B cell (primary cell): ENCODE results near the gene KCNA3. TPM values are rescaled to one million over a fixed set of nuclear protein-coding genes. Genes with fewer than 3 reads are reported as not detected.

Source experiments
- ATAC-seq: fragments of 200-7000 bp; cut with Tn5 transposase; one replicate; pipeline ENCODE4 v1.10.0; 2021; ENCODE audit warnings: low read depth, mild to moderate bottlenecking, moderate number of reproducible peaks, moderate library complexity
- CTCF ChIA-PET: fragments of 350-600 bp; sonication (Branson Sonifier 250); formaldehyde crosslinking; loops from one replicate; lab custom pipeline; 2021; ENCODE audit warnings: antibody characterized with exemption, inconsistent platforms; lab: Charles Lee
- POLR2A ChIA-PET: fragments of 350-600 bp; sonication (Branson Sonifier 250); formaldehyde crosslinking; loops from one replicate; lab custom pipeline; 2021; ENCODE audit warnings: antibody characterized with exemption; lab: Charles Lee
- DNase-seq: peaks from one replicate; pipeline ENCODE4 v3.0.0; 2013
- H2AFZ ChIP-seq: 2 replicates; pipeline ENCODE4 v1.6.1; 2012; ENCODE audit warnings: mild to moderate bottlenecking, low read depth, low read length; ENCODE audit not compliant: insufficient read depth, poor library complexity, severe bottlenecking
- H3K27ac ChIP-seq, 2 donors: 1 replicate in 1 of 2; 2 replicates in 1 of 2; pipeline ENCODE4 v1.5.1; 2012 to 2013; ENCODE audit warnings: low read length in 2 of 2, mild to moderate bottlenecking in 2 of 2, moderate library complexity in 1 of 2
- H3K27me3 ChIP-seq, 4 experiments: fragments of 200-600 bp in 1 of 4; sonication (generic) in 1 of 4; replicated peaks in 1 of 4; 1 replicate in 2 of 4; 2 replicates in 2 of 4; pipeline versions ENCODE4 v1.6.1 to v1.7.0; 2013 to 2016; ENCODE audit warnings: low read length in 3 of 4, mild to moderate bottlenecking in 2 of 4, mixed read lengths in 1 of 4, moderate library complexity in 1 of 4; ENCODE audit not compliant: insufficient read depth in 4 of 4, control insufficient read depth in 3 of 4; ENCODE audit errors: control extremely low read depth in 1 of 4
- H3K36me3 ChIP-seq, 2 experiments: replicated peaks in 1 of 2; 1 replicate in 1 of 2; 2 replicates in 1 of 2; pipeline versions ENCODE4 v1.6.1 to v1.7.1; 2013; ENCODE audit warnings: low read length in 1 of 2; ENCODE audit not compliant: insufficient read depth in 2 of 2, control insufficient read depth in 1 of 2; ENCODE audit errors: control extremely low read depth in 1 of 2, extremely low read depth in 1 of 2
- H3K4me1 ChIP-seq, 2 donors: fragments of 200-600 bp in 1 of 2; sonication (generic) in 1 of 2; 1 replicate in 1 of 2; 2 replicates in 1 of 2; pipeline versions ENCODE4 v1.5.1 to v1.6.1; 2013 to 2017; ENCODE audit warnings: low read length in 2 of 2; ENCODE audit not compliant: control insufficient read depth in 2 of 2, insufficient read depth in 2 of 2
- H3K4me2 ChIP-seq: replicated peaks from 2 replicates; pipeline ENCODE3; 2012; ENCODE audit warnings: mild to moderate bottlenecking, low read depth, low read length; ENCODE audit not compliant: poor library complexity, severe bottlenecking
- H3K4me3 ChIP-seq, 5 experiments: fragments of 200-600 bp in 1 of 5; sonication (generic) in 1 of 5; 1 replicate in 3 of 5; 2 replicates in 2 of 5; pipeline versions ENCODE4 v1.5.1 to v1.7.0; 2011 to 2016; ENCODE audit warnings: low read length in 4 of 5, mild to moderate bottlenecking in 4 of 5, low read depth in 2 of 5, control low read depth in 1 of 5, moderate library complexity in 1 of 5; ENCODE audit not compliant: insufficient read depth in 1 of 5; ENCODE audit errors: control extremely low read depth in 1 of 5, extremely low read depth in 1 of 5
- H3K79me2 ChIP-seq: fragments of 200-600 bp; sonication (generic); one replicate; pipeline ENCODE4 v1.6.0; 2016; ENCODE audit warnings: low read length; ENCODE audit not compliant: control insufficient read depth, insufficient read depth
- H3K9ac ChIP-seq: fragments of 200-600 bp; sonication (generic); 2 replicates; pipeline ENCODE4 v1.6.1; 2017; ENCODE audit warnings: mild to moderate bottlenecking, low read length, moderate library complexity
- H3K9me3 ChIP-seq, 3 donors: one replicate each; pipeline versions ENCODE4 v1.6.1 to v1.7.1; 2013; ENCODE audit warnings: low read length in 2 of 3; ENCODE audit not compliant: control insufficient read depth in 2 of 3, insufficient read depth in 1 of 3; ENCODE audit errors: control extremely low read depth in 1 of 3
- H4K20me1 ChIP-seq: 2 replicates; pipeline ENCODE4 v1.6.0; 2012; ENCODE audit warnings: mild to moderate bottlenecking, low read length; ENCODE audit not compliant: insufficient read depth, control insufficient read depth, poor library complexity, severe bottlenecking
- H3K27ac Mint-ChIP-seq: one replicate; pipeline ENCODE4 v1.8.0; 2021; ENCODE audit warnings: mixed read lengths
- H3K27me3 Mint-ChIP-seq: one replicate; pipeline ENCODE4 v1.8.0; 2021; ENCODE audit warnings: mixed read lengths
- H3K4me1 Mint-ChIP-seq: one replicate; pipeline ENCODE4 v1.8.0; 2021; ENCODE audit warnings: mixed read lengths
- H3K4me3 Mint-ChIP-seq: one replicate; pipeline ENCODE4 v1.8.0; 2021; ENCODE audit warnings: mixed read lengths
- H3K9me3 Mint-ChIP-seq: one replicate; pipeline ENCODE4 v1.8.0; 2022; ENCODE audit warnings: mixed read lengths; ENCODE audit not compliant: insufficient read depth
- EZH2 ChIP-seq: IDR thresholded peaks from 2 replicates; pipeline ENCODE4 v1.6.1; 2012; ENCODE audit warnings: borderline replicate concordance, low read depth, mild to moderate bottlenecking, moderate library complexity, low read length; ENCODE audit not compliant: insufficient read depth, poor library complexity, severe bottlenecking
- whole genome bisulfite sequencing: methylation state at CpG from one replicate; pipeline ENCODE4 v1.1.5; 2013; ENCODE audit warnings: missing lambda C conversion rate; ENCODE audit not compliant: insufficient coverage; 5-methylcytosine and 5-hydroxymethylcytosine counted together
- intact Hi-C: fragments of 100-400 bp; cut with micrococcal nuclease; formaldehyde crosslinking; loops from one replicate; pipeline ENCODE4 v1.10.0; 2022
- polyA plus RNA-seq: library from polyadenylated mRNA; depleted of rRNA; stranded (reverse); fragments of >200 nt; gene quantifications from 2 replicates; pipeline ENCODE4 v1.2.3, GENCODE V29; 2012
- total RNA-seq, 2 donors: library from RNA; stranded (reverse); fragments of 120-200 nt in 1 of 2; gene quantifications; 1 replicate in 1 of 2; 2 replicates in 1 of 2; pipeline versions ENCODE4 v1.2.3 to v1.2.4, GENCODE V29; 2013 to 2022
- TF ChIP-seq, protein P1 (sequence below): fragments of 200-600 bp; IDR thresholded peaks from one replicate; pipeline ENCODE4 v1.8.0; 2022; ENCODE audit warnings: antibody characterized with exemption, mild to moderate bottlenecking

Gene KCNA3
- total and polyA plus RNA-seq, 2 donors (not counting 1 experiment from before 2014, with no cell fraction given), result 17.5 to 60.0 TPM

DNA sequence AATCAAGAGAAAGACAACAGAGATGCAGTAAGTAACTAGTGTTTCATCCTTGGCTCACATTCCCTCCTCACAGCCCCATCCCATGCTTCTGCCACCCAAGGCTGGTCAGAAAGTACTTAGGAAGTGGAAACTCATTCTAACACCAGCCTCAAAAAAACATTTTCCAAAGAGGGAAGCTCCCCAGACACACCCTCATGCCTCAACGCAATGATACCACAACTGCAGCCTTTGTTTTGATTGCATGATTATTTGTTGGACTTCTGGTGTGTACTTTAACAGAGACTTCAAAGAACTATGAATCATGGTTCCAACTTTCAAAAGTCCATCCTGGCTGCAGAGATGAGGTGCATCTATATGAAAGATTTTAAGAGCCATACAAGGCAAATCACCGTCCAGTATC is 45.2 kb upstream of the KCNA3 start:
- Histone ChIP-seq H3K9ac (no peak overlapping the region), H3K36me3 (no peaks in the 10 kb centered on the region), H3K4me3 (no peak overlapping the region), H3K4me1 (no peaks in the 10 kb centered on the region), H4K20me1 (no peaks in the 10 kb centered on the region), H2AFZ (no peak overlapping the region), H3K27me3 (no peaks in the 10 kb centered on the region), H3K79me2 (no peaks in the 10 kb centered on the region), H3K4me2 (no peak overlapping the region), H3K9me3 (no peaks in the 10 kb centered on the region), H3K27ac (no peak overlapping the region)
- H3K4me1 Mint-ChIP-seq, result no peaks in the 10 kb centered on the region
- ChIA-PET CTCF (no interaction called here), POLR2A (no interaction called here)
- peaks cover 5% of the 10 kb centered on the region for H3K27me3 Mint-ChIP-seq
- no peak for TF ChIP-seq EZH2
- TF ChIP-seq, protein P1, sequence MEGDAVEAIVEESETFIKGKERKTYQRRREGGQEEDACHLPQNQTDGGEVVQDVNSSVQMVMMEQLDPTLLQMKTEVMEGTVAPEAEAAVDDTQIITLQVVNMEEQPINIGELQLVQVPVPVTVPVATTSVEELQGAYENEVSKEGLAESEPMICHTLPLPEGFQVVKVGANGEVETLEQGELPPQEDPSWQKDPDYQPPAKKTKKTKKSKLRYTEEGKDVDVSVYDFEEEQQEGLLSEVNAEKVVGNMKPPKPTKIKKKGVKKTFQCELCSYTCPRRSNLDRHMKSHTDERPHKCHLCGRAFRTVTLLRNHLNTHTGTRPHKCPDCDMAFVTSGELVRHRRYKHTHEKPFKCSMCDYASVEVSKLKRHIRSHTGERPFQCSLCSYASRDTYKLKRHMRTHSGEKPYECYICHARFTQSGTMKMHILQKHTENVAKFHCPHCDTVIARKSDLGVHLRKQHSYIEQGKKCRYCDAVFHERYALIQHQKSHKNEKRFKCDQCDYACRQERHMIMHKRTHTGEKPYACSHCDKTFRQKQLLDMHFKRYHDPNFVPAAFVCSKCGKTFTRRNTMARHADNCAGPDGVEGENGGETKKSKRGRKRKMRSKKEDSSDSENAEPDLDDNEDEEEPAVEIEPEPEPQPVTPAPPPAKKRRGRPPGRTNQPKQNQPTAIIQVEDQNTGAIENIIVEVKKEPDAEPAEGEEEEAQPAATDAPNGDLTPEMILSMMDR, result no peak
- ATAC-seq (no peak), DNase-seq (no peak)
- H3K9me3 Mint-ChIP-seq, result no peaks in the 10 kb centered on the region
- H3K27ac Mint-ChIP-seq, result no peak overlapping the region
- H3K4me3 Mint-ChIP-seq, result no peak overlapping the region
- 100% methylated on average over 1 of the region's 2 CpGs for WGBS
- intact Hi-C loops, result no loop called here

- no peaks in the 10 kb centered on the region for H3K79me2 ChIP-seq
- no peaks in the 10 kb centered on the region for H3K27me3 ChIP-seq
- no peak for DNase-seq
- WGBS, result 78% methylated on average over 6 of the region's 6 CpGs
- Mint-ChIP-seq H3K27me3 (peaks cover 5% of the 10 kb centered on the region), H3K4me1 (no peaks in the 10 kb centered on the region), H3K27ac (no peak overlapping the region), H3K9me3 (no peaks in the 10 kb centered on the region), H3K4me3 (no peak overlapping the region)
- no peaks in the 10 kb centered on the region for H3K9me3 ChIP-seq
- H3K4me3 ChIP-seq, result no peak overlapping the region
- ATAC-seq, result no peak
- intact Hi-C loops, result no loop called here
- CTCF ChIA-PET, result no interaction called here
- POLR2A ChIA-PET, result no interaction called here
- H2AFZ ChIP-seq, result no peak overlapping the region
- H3K4me2 ChIP-seq, result no peak overlapping the region
- TF ChIP-seq, protein P1, result no peak
- TF ChIP-seq EZH2, result no peak
- no peaks in the 10 kb centered on the region for H3K36me3 ChIP-seq
- no peak overlapping the region for H3K27ac ChIP-seq
- no peaks in the 10 kb centered on the region for H3K4me1 ChIP-seq
- H3K9ac ChIP-seq, result no peak overlapping the region
- no peaks in the 10 kb centered on the region for H4K20me1 ChIP-seq
Observed at GRCh38 chr1:110718452-110718851, 43.7 kb upstream of the KCNA3 start.
